ENCODE results near the gene DEPDC1. TPM values are rescaled to one million over a fixed set of nuclear protein-coding genes. Genes with fewer than 3 reads are reported as not detected.

Gene DEPDC1
- total RNA-seq, 2 experiments from 2014 or later, result not detected

DNA sequence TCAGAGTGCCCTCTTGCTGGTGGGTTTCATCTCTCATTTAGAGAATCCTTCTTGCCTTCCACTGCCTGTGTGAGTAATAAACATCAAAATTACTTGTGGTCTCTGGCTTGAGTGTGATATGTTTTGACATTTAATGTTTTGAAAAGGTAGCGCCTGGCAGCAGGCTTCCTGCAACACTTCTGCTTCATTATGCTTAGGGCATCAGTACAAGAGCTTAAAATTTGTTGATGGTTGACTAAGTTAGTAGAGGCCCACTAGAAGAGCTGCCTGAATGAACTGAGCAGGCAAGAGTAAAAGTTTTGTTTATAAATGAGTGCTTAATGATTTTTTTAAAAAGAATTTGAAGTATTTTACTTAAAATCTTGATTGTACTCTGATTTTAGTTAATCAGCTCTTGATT lies 40.7 kb downstream of the DEPDC1 start:
- H3K4me3 ChIP-seq (ENCODE audit: low read length), result no peak overlapping the region
- H3K36me3 ChIP-seq (ENCODE audit: insufficient read depth, low read length), result no peaks in the 10 kb centered on the region
- ChIA-PET CTCF (no interaction called here), POLR2A (no interaction called here)
- H3K9me3 Mint-ChIP-seq, result peaks cover 3% of the 10 kb centered on the region
- no peak overlapping the region for H3K27ac ChIP-seq (ENCODE audit: low read depth in 1 of 2, low read length in 2 of 2)
- no peaks in the 10 kb centered on the region for H3K4me1 ChIP-seq (ENCODE audit: insufficient read depth, low read length)
- H3K27me3 ChIP-seq (ENCODE audit: control insufficient read depth in 1 of 2, insufficient read depth in 2 of 2, low read length in 2 of 2), result no peaks in the 10 kb centered on the region
- no peak for ATAC-seq (ENCODE audit: poor library complexity)
- DNase-seq, result no peak
- intact Hi-C loops (cut with DNase I, micrococcal nuclease), result no loop called here
- no peaks in the 10 kb centered on the region for H3K4me1 Mint-ChIP-seq (ENCODE audit: low read depth)
- no peaks in the 10 kb centered on the region for H3K9me3 ChIP-seq (ENCODE audit: control insufficient read depth in 1 of 2, insufficient read depth in 1 of 2, low read length in 2 of 2)
- no peaks in the 10 kb centered on the region for H3K36me3 Mint-ChIP-seq (ENCODE audit: low read depth)
- no peak overlapping the region for H3K4me3 Mint-ChIP-seq
- TF ChIP-seq, protein P1, sequence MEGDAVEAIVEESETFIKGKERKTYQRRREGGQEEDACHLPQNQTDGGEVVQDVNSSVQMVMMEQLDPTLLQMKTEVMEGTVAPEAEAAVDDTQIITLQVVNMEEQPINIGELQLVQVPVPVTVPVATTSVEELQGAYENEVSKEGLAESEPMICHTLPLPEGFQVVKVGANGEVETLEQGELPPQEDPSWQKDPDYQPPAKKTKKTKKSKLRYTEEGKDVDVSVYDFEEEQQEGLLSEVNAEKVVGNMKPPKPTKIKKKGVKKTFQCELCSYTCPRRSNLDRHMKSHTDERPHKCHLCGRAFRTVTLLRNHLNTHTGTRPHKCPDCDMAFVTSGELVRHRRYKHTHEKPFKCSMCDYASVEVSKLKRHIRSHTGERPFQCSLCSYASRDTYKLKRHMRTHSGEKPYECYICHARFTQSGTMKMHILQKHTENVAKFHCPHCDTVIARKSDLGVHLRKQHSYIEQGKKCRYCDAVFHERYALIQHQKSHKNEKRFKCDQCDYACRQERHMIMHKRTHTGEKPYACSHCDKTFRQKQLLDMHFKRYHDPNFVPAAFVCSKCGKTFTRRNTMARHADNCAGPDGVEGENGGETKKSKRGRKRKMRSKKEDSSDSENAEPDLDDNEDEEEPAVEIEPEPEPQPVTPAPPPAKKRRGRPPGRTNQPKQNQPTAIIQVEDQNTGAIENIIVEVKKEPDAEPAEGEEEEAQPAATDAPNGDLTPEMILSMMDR (IDR thresholded peaks at IDR 0.05), result no peak
- H3K27ac Mint-ChIP-seq, result no peak overlapping the region
- peaks cover 5% of the 10 kb centered on the region for H3K27me3 Mint-ChIP-seq

DNA sequence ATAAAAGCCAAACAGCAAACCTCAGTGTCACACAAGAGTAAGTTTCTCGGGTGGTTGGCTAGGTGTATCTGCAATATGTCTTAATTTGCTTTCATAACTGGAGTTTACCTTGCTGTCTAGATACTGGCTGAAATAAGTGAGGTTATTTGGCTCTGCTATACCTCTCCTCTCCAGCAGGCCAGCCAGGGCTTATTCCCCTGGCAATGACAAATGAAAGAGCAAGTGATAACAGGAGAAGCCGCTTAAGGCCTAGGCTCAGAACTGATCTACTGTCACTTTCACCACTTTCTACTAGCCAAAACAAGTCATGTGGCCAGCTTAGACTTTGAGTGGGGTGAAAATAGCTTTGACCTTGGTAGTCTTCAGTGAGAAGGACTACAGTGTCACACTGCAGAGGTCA lies 42.3 kb downstream of the DEPDC1 start:
- no peaks in the 10 kb centered on the region for H3K4me1 ChIP-seq (ENCODE audit: insufficient read depth, low read length)

DNA sequence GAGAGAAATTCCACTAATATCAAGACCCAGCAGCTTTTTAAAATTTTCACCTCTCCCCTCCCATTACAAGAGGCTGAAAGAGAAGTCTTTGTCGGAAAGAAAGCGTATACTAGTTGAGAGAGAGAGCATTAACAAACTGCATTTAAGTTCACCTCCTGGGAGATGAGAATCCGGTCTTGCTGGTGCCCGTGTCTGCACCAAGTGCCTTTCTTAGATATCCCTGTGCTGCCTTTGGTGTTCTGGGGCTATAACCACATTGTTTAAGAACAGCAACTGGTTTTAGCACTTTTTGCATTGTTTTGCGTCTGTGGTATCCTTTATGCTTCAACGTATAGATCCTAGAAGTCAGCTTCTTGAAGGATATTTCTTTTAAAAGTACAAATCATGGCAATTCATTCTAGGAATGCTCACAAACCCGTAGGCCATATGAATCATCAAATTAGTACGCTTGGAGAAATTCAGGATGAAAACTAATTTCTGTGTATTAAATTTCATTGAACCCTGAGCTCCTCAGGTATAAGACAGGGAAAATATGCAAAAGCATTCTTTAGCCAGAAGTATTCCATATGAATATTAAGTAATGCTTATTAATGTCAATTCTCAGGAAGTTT lies 43.7 kb downstream of the DEPDC1 start:
- Mint-ChIP-seq H3K9me3 (peaks cover 3% of the 10 kb centered on the region), H3K4me3 (no peak overlapping the region), H3K4me1 (ENCODE audit: low read depth) (no peaks in the 10 kb centered on the region), H3K36me3 (ENCODE audit: low read depth) (no peaks in the 10 kb centered on the region), H3K27ac (no peak overlapping the region), H3K27me3 (peaks cover 3% of the 10 kb centered on the region)
- CTCF ChIA-PET, result no interaction called here
- TF ChIP-seq, protein P1 (IDR thresholded peaks at IDR 0.05), result no peak
- no peak for ATAC-seq (ENCODE audit: poor library complexity)
- Histone ChIP-seq H3K4me1 (ENCODE audit: insufficient read depth, low read length) (no peaks in the 10 kb centered on the region), H3K36me3 (ENCODE audit: insufficient read depth, low read length) (no peaks in the 10 kb centered on the region), H3K9me3 (ENCODE audit: control insufficient read depth in 1 of 2, insufficient read depth in 1 of 2, low read length in 2 of 2) (no peaks in the 10 kb centered on the region), H3K4me3 (ENCODE audit: low read length) (no peak overlapping the region), H3K27me3 (ENCODE audit: control insufficient read depth in 1 of 2, insufficient read depth in 2 of 2, low read length in 2 of 2) (no peaks in the 10 kb centered on the region), H3K27ac (ENCODE audit: low read depth in 1 of 2, low read length in 2 of 2) (no peak overlapping the region)
- POLR2A ChIA-PET, result no interaction called here
- DNase-seq, result no peak
- intact Hi-C loops (cut with DNase I, micrococcal nuclease), result no loop called here

More for the DNA sequence above, 42.3 kb downstream of the DEPDC1 start:
- Mint-ChIP-seq H3K27me3 (no peaks in the 10 kb centered on the region), H3K27ac (no peak overlapping the region), H3K4me1 (ENCODE audit: low read depth) (no peaks in the 10 kb centered on the region), H3K4me3 (no peak overlapping the region), H3K9me3 (peaks cover 3% of the 10 kb centered on the region), H3K36me3 (ENCODE audit: low read depth) (no peaks in the 10 kb centered on the region)
- intact Hi-C loops (cut with DNase I, micrococcal nuclease), result no loop called here
- H3K36me3 ChIP-seq (ENCODE audit: insufficient read depth, low read length), result no peaks in the 10 kb centered on the region
- no peaks in the 10 kb centered on the region for H3K27me3 ChIP-seq (ENCODE audit: control insufficient read depth in 1 of 2, insufficient read depth in 2 of 2, low read length in 2 of 2)
- POLR2A ChIA-PET, result no interaction called here
- H3K4me3 ChIP-seq (ENCODE audit: low read length), result no peak overlapping the region
- TF ChIP-seq, protein P1 (IDR thresholded peaks at IDR 0.05), result no peak
- no peak overlapping the region for H3K27ac ChIP-seq (ENCODE audit: low read depth in 1 of 2, low read length in 2 of 2)
- CTCF ChIA-PET, result no interaction called here
- H3K9me3 ChIP-seq (ENCODE audit: control insufficient read depth in 1 of 2, insufficient read depth in 1 of 2, low read length in 2 of 2), result no peaks in the 10 kb centered on the region
- no peak for ATAC-seq (ENCODE audit: poor library complexity)
- DNase-seq, result no peak

Data from CD4-positive, alpha-beta T cell (primary cell).